Gastroesophageal sphincter (tissue), 4 donors: ENCODE measurements around the gene UNK. TPM values are rescaled to one million over a fixed set of nuclear protein-coding genes. Genes with fewer than 3 reads are reported as not detected.

Experiments used
- ATAC-seq: fragments of 150-250 bp; one replicate; pipeline ENCODE4 v1.9.1; 2016; ENCODE audit warnings: mild to moderate bottlenecking, moderate library complexity
- H3K27ac ChIP-seq, 4 donors: fragments of 200-600 bp; sonication (generic) in 3 of 4; 1 replicate in 3 of 4; 2 replicates in 1 of 4; pipeline ENCODE4 v1.5.1; 2016 to 2019
- H3K27me3 ChIP-seq: fragments of 200-600 bp; sonication (generic); one replicate; pipeline ENCODE4 v1.5.1; 2019
- H3K36me3 ChIP-seq, 2 donors: fragments of 200-600 bp; sonication (generic); one replicate each; pipeline ENCODE4 v1.5.1; 2019; ENCODE audit warnings: control low read depth in 1 of 2
- H3K4me1 ChIP-seq, 3 donors: fragments of 200-600 bp; sonication (generic); 1 replicate in 2 of 3; 2 replicates in 1 of 3; pipeline ENCODE4 v1.5.1; 2016 to 2019; ENCODE audit warnings: control low read depth in 2 of 3
- H3K4me3 ChIP-seq, 2 donors: fragments of 200-600 bp; sonication (generic); one replicate each; pipeline ENCODE4 v1.5.1; 2019; ENCODE audit warnings: mild to moderate bottlenecking in 1 of 2, moderate library complexity in 1 of 2
- H3K9me3 ChIP-seq, 3 donors: fragments of 200-600 bp; sonication (generic); one replicate each; pipeline ENCODE4 v1.5.1; 2017 to 2019; ENCODE audit warnings: control low read depth in 2 of 3
- CTCF ChIP-seq, 4 experiments: fragments of 200-600 bp in 2 of 4; fragments of 450-650 bp in 2 of 4; sonication (generic) in 1 of 4; IDR thresholded peaks; one replicate each; pipeline ENCODE4 v1.5.1; 2017 to 2019; ENCODE audit warnings: antibody characterized with exemption in 4 of 4, mild to moderate bottlenecking in 2 of 4, moderate library complexity in 2 of 4
- EP300 ChIP-seq: sonication (generic); formaldehyde crosslinking; IDR thresholded peaks from one replicate; pipeline ENCODE4 v1.6.1; 2017; ENCODE audit warnings: antibody characterized with exemption, mild to moderate bottlenecking
- POLR2A ChIP-seq, 2 donors: fragments of 450-650 bp; IDR thresholded peaks; one replicate each; pipeline ENCODE4 v1.6.1; 2017; ENCODE audit warnings: antibody characterized with exemption in 2 of 2, mild to moderate bottlenecking in 2 of 2, moderate library complexity in 1 of 2
- POLR2AphosphoS5 ChIP-seq: sonication (generic); formaldehyde crosslinking; IDR thresholded peaks from one replicate; pipeline ENCODE4 v1.6.1; 2017; ENCODE audit warnings: antibody characterized with exemption
- WGBS, 2 donors: methylation state at CpG; one replicate each; pipeline ENCODE4 v1.1.5; 2018; ENCODE audit warnings: low coverage in 1 of 2; 5-methylcytosine and 5-hydroxymethylcytosine counted together
- total RNA-seq, 4 donors: library from RNA; depleted of rRNA; stranded (reverse); fragments of >200 nt; gene quantifications; one replicate each; pipeline ENCODE4 v1.1.0, GENCODE V29; 2016

The UNK gene
- total RNA-seq, 4 donors from 2014 or later = 9.8 to 41.6 (median 21.0) TPM

- no peak for ATAC-seq
- Histone ChIP-seq H3K27me3 (no peaks in the 10 kb centered on the region), H3K9me3 (no peaks in the 10 kb centered on the region), H3K4me3 (no peak overlapping the region), H3K36me3 (peaks cover 0 to 39% of the 10 kb centered on the region in 2 donors), H3K27ac (no peak overlapping the region), H3K4me1 (peaks cover 0 to 31% (median 13%) of the 10 kb centered on the region in 3 donors)
- WGBS, 2 donors = no CpG with 5 or more reads among the region's 3 CpGs
- TF ChIP-seq POLR2A (IDR thresholded peaks at IDR 0.05) = no peak
- TF ChIP-seq POLR2AphosphoS5 = no peak
- no peak for TF ChIP-seq EP300
- TF ChIP-seq CTCF (IDR thresholded peaks at IDR 0.05) = no peak
Measured at GRCh38 chr17:75763269-75763607, 21.4 kb upstream of the UNK start.

GRCh38 chr17:75763613-75764416 lies 20.8 kb upstream of the UNK start:
- TF ChIP-seq EP300 = no peak
- no peak for TF ChIP-seq CTCF (IDR thresholded peaks at IDR 0.05)
- no peak for TF ChIP-seq POLR2A (IDR thresholded peaks at IDR 0.05)
- ATAC-seq = no peak
- peak overlapping the region; percentile 58 to 82 for H3K4me3 ChIP-seq
- H3K4me1 ChIP-seq = peaks cover 0 to 31% (median 13%) of the 10 kb centered on the region in 3 donors
- H3K27ac ChIP-seq = peak overlapping the region in 3 of 4 donors; percentile 90 to 92 (median 92)
- H3K9me3 ChIP-seq = no peaks in the 10 kb centered on the region
- 80% methylated on average over 1 of the region's 16 CpGs; no CpG with 5 or more reads in 1 of the 2 donors for WGBS, 2 donors
- peaks cover 0 to 34% of the 10 kb centered on the region in 2 donors for H3K36me3 ChIP-seq
- H3K27me3 ChIP-seq = no peaks in the 10 kb centered on the region

DNA sequence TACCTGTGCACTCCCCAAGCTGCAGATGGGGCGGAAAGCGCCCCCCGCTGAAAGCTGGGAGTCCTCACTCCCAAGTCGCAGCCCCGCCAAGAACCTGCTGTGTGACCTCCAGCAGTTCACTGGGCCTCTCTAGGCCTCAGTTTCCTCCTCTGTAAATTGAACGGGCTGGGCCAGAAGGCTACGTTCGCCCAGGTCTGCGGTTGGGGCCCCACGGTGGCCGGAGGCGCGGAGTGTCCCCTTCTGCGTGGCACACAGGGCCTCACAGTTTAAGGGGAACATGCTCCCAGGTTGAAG lies 20.2 kb upstream of the UNK start:
- H3K36me3 ChIP-seq = peaks cover 0 to 28% of the 10 kb centered on the region in 2 donors
- TF ChIP-seq CTCF (IDR thresholded peaks at IDR 0.05) = no peak
- TF ChIP-seq POLR2AphosphoS5 = no peak
- TF ChIP-seq POLR2A (IDR thresholded peaks at IDR 0.05) = no peak
- TF ChIP-seq EP300 = no peak
- H3K27me3 ChIP-seq = no peaks in the 10 kb centered on the region
- H3K4me1 ChIP-seq = peaks cover 0 to 31% (median 13%) of the 10 kb centered on the region in 3 donors
- 10% methylated on average over 2 of the region's 14 CpGs; no CpG with 5 or more reads in 1 of the 2 donors for WGBS, 2 donors
- H3K4me3 ChIP-seq = peak overlapping the region; percentile 58 to 82
- no peaks in the 10 kb centered on the region for H3K9me3 ChIP-seq
- H3K27ac ChIP-seq = peak overlapping the region; percentile 54 to 92 (median 91)
- no peak for ATAC-seq

- Histone ChIP-seq H3K4me1 (peaks cover 0 to 31% (median 13%) of the 10 kb centered on the region in 3 donors), H3K9me3 (no peaks in the 10 kb centered on the region), H3K36me3 (peaks cover 0 to 23% of the 10 kb centered on the region in 2 donors), H3K27me3 (no peaks in the 10 kb centered on the region), H3K27ac (peak within 1 kb of the TSS; percentile 54 to 92 (median 91)), H3K4me3 (peak within 1 kb of the TSS; percentile 58 to 82)
- TF ChIP-seq CTCF (IDR thresholded peaks at IDR 0.05) (peak in 3 of 4 experiments; percentile 26 to 85 (median 56)), POLR2A (IDR thresholded peaks at IDR 0.05) (peak; percentile 61 to 64), EP300 (no peak), POLR2AphosphoS5 (peak; percentile 37)
- no CpG with 5 or more reads among the region's 71 CpGs for WGBS, 2 donors
- ATAC-seq = peak; percentile 93
Measured at GRCh38 chr17:75764711-75765421, 19.7 kb upstream of the UNK start, which contains the start of gene GALK1. TSS of gene GALK1 (minus strand) at chr17:75765192. CDS start at chr17:75765136, 56 bp downstream.
